ENCODE measurements around the gene RNF207. TPM values are rescaled to one million over a fixed set of nuclear protein-coding genes. Genes with fewer than 3 reads are reported as not detected.

RNF207 gene
- total RNA-seq, 4 donors from 2014 or later: 3.6 to 8.4 (median 5.9) TPM

GRCh38 chr1:6197746-6198427 is 8.0 kb upstream of the RNF207 start:
- no peak for TF ChIP-seq CTCF (IDR thresholded peaks at IDR 0.05; ENCODE audit: low read depth)

GRCh38 chr1:6198646-6199297 is 7.1 kb upstream of the RNF207 start:
- no peak for TF ChIP-seq CTCF (IDR thresholded peaks at IDR 0.05; ENCODE audit: low read depth)

- no peak for TF ChIP-seq CTCF (IDR thresholded peaks at IDR 0.05; ENCODE audit: low read depth)
Observed at GRCh38 chr1:6199298-6200187, 6.4 kb upstream of the RNF207 start, which contains the start of gene RPL22. RPL22 (minus strand) TSS chr1:6199595; CDS start chr1:6199573, 22 bp downstream.

- TF ChIP-seq CTCF (IDR thresholded peaks at IDR 0.05; ENCODE audit: low read depth): no peak
Observed at GRCh38 chr1:6200188-6200809, 5.6 kb upstream of the RNF207 start.

GRCh38 chr1:6202256-6202655 is 3.7 kb upstream of the RNF207 start:
- no peak for TF ChIP-seq CTCF (IDR thresholded peaks at IDR 0.05; ENCODE audit: low read depth)

- no peak for TF ChIP-seq CTCF (IDR thresholded peaks at IDR 0.05; ENCODE audit: low read depth)
Observed at GRCh38 chr1:6206520-6206855, 569 bp downstream of the RNF207 start.
